GM03348 (cell line): ENCODE measurements around the gene DPF3.

Experiments used
- DNase-seq: peaks from one replicate; pipeline ENCODE4 v3.0.0; 2012; ENCODE audit warnings: low spot score

DPF3 gene

DNA sequence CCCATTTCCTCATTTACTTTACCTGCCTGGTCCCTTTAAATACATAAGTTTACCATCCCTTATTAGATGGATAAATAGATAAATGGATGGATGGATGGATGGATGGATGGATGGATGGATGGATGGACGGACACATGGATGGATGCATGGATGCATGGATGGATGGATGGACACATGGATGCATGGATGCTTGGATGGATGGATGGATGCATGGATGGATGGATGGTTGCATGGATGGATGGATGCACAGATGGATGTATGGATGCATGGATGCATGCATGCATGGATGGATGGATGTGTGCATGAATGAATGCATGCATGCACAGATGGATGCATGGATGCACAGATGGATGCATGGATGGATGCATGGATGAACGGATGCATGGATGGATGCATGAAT, 93.6 kb downstream of the DPF3 start:
- no peak for DNase-seq

DNA sequence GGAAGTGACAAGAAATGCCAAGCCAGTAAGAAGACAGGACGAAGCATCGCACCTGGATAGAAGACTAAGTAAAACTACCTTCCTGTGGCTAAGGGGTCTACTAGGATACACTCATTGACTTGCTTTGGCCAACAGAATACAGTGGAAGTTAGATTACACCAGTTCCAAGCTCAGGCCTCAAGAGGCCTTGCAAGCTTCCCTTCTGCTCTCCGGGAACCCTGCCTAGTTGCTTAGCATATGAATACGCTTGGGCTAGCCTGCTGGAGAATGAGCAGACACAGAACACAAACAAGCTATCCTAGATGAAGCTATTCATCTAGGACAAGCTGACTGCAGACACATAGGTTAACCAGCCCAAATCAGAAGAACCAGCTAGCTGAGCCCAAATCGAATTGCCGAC, 97.0 kb downstream of the DPF3 start:
- no peak for DNase-seq

DNA sequence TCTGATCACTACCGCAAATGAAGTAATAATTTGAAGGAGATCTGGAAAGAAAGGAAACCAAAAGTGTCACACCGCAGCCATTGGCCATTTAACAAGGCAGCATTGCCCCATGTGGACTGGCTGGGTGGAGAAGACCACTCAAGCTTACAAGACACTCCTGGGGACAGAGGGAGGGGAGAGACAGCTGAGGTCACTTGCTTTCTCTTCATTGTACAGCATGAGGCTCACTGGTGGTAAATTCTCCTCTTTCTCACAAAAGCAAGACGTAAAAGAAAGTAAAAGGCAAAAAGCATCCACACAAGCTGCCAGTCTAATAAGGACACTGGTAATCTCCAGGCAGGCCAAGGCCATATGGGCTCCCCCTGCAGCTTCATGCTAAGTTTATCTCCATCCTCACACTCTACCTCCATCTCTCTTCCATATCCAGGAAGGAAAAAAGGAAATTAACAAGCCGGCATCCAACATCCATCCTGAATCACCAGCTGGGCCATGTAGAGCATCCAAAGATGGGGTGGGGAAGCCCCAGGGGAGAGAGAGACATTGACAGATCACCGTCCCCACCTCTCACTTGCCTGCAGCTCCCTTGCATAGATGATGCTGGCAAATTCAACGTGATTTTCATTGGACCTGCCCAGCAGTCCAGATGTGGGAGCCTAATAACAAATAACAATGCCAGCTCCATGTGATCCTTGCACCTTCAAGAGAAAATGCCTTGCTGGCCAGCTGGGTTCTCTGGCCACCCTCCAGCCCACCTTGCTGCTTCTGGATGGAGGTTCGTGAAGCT, 100.6 kb downstream of the DPF3 start:
- DNase-seq, result no peak

DNA sequence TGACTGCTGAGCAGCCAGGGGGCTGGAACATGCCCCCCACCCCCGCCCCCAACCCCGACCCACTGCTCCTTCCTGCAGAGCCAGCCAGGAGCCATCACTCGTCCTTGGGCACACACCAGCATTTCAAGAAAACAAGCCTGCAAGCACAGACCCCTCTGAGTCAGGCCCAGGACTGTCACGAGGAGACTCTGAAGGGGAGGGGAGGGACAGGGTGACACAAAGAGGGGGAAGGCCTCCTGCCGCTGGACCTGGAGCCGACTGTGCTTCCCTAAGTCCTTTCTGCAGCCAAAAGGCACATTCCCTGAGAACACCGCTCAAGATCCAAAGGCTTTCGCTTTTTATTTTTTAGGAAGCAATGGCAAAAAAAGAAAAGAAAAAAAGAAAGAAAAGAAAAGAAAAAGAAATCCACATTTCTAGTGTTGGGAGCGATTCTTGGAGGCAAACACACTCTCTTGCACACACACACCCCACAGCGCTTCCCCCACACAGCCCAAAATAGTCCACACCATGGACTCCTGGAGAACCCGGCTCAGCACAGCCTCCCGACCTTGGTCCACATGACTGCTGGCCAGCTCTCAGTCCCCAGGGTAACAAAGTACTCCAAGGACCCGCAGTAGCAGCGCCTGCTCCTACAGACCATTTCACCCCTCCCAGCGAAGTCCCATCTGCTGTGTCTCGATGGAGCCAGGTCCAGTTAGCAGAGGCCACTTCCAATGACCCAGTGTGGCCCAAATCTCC, 101.7 kb downstream of the DPF3 start:
- DNase-seq, result no peak

DNA sequence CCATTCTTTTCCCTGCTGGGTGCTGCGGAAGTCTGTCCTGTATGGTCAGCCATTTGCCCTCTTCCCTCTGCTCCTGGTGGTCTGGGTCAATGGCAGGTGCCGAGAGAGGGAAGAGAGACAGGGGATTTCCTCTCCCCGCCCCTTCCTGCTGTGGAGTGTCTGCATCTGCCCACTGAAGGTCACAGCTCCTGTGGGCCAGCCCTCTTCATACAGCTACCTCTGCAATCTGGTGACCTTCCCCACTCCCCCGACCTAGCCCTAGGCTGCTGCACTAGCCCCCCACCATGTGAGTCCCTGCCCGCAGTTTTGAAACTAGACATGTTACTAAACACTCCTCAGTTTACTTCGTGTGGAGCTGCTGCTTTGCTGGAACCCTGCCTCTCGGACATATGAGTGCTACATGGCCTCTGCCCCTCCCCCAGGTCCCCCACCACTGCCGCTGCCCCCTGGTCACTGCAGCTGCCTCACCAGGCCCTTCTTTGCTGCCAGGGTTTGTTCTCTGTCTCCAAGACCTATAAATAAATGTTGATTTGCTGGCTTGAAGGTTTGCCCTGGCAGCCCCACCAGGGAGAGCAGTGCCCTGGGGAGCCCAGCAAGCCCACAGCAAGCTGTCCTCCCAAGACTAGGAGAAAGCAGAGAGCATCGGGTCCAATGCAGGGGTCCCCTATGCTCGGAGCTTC, 102.9 kb downstream of the DPF3 start:
- no peak for DNase-seq

DNA sequence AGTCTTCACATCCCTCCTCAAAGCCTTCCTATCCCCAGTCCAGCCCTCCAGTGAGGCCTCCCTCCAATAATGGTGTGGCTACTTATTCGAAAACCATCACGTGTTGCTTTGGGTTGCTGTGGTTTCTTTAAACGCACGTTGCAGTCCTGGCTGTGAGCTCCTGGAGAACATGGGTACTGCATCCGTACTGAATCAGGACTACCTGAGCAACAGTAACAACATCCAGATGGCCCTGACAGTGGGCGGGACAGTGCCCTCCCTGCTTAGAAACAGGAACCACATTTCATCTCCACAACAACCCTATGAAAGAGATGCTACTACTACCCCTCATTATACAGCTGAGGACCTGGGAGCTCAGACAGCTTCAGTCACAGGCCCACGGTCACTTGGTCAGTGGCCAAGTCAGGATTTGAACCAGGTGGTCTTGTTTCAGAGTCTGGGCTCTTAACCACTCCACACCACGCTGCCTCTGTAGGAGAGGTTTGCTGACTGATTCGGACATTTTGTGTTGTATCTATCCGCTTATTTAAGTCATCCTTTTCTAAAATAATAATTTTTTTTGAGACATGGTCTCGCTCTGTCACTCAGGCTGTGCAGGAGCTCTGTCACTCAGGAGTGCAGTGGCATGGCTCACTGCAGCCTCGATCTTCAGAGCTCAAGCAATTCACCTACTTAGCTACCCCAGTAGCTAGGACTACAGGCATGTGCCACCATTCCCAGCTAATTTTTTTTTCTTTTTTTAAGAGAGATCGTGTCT, 104.8 kb downstream of the DPF3 start:
- DNase-seq, result no peak

DNA sequence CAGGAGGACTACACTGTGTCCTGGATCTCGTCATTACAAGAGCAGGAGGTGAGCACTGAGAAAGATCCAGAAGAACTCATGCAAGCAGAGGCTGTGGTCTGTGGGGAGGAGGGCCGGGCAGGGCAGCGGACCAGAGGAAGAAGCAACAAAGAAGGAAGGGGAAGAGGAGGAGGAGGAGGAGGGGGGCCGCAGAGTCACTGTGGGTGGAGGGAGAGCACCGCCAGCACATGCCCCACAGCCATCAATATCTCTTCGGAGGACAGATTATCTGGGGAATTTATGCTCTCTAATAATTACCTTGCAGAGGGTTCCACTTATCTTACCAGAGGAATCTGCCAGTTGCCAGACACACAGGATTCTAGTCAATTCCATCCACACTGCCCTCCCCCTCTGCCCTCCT, 105.6 kb downstream of the DPF3 start:
- DNase-seq, result no peak

DNA sequence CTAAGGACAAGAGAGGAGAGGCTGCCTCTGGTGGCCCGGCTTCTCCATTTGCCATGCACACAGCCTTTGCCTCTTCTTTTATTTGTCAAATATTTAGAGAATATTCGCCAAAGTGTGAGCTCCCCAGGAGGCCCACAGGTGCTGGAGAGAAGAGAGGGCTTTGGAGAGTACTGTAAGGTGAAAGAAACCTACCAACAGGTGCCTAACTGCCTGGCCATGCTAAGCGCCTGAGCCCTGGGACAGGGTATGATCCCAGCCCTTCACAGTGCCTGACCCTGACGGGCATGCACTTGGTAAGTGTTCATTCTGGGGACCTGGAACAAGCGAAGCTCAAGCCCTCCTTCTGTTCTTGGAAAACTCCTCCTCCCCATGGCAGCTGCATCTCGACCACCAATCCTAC, 106.1 kb downstream of the DPF3 start:
- no peak for DNase-seq

DNA sequence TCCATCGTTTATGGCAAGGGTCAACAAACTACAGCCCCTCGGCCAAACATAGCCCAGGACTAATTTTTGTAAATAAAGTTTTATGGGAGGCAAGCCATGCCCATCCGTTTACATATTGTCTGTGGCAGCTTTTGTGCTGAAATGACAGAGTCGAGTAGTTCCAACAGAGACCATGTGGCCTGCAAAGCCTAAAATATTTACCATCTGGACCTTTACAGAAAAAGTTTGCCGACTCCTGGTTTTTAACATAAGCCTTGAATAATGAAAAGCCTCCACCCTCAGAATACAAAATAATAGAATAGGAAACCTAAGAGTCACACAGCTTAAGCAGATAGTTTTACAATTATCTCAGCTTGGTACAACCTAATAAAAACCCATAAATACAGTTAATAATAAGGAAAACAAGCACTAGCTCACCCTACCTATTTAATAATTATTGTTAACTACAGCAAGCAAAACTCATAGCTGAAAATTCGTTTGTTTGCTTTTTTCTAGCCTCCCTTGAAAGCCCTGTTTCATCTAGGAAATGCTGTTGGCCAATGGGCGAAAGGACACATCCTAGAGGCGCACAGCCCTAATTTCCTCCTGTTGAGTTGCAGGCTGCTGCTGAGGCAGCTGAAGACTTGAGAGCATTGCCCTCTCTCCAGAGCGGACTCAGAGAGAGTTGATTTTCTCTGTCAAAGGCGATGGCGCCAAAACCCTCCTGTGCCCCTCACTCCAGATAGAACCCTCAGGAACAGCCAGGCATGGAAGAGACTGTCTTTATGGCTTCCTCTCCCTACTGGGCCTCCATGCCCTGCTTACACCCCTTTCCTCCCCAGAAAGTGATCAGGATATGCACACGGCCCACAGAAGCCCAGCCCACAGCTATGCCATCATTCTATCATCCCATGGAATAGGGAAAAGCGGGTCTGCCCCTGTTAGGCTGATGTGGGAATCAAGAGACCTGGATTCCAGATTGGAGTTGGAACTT, 107.2 kb downstream of the DPF3 start:
- no peak for DNase-seq

DNA sequence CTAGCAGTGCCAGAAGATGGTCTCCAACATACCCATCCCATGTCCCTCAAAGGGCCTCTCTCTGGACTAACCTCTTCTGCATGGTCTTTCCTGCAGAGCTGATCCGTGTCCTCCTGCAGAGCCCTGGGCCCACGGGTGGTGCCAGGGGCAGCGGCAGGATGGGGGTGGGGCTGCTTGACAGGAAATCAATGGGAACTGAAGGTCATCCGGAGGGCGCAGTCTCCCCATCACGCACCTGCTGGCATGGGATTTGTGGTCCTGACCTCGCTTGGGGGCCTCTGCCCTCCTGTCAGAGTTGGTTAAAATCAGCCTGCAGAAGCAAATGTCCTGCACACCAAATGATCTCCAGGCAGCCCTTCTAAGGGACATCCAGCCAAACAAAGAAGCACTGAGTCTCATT, 110.2 kb downstream of the DPF3 start:
- DNase-seq, result no peak

DNA sequence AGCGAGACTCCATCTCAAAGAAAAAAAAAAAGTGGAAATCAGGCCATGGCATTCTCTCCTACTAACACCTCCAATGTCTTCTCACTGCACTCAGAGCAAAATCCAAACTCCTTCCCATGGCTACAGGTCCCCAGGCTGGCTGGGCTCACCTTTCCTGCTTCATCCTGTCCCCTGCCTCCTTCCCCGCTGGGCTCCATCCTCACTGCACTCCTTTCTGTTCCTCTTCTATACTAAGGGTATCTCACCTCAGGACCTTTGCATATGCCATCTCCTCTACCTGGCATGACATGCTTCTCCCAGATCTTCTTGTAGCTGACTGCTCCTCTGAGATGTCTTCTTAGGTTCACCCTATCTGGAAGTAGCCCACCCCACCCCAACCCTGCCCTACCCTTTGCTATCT, 111.1 kb downstream of the DPF3 start:
- DNase-seq, result no peak

DNA sequence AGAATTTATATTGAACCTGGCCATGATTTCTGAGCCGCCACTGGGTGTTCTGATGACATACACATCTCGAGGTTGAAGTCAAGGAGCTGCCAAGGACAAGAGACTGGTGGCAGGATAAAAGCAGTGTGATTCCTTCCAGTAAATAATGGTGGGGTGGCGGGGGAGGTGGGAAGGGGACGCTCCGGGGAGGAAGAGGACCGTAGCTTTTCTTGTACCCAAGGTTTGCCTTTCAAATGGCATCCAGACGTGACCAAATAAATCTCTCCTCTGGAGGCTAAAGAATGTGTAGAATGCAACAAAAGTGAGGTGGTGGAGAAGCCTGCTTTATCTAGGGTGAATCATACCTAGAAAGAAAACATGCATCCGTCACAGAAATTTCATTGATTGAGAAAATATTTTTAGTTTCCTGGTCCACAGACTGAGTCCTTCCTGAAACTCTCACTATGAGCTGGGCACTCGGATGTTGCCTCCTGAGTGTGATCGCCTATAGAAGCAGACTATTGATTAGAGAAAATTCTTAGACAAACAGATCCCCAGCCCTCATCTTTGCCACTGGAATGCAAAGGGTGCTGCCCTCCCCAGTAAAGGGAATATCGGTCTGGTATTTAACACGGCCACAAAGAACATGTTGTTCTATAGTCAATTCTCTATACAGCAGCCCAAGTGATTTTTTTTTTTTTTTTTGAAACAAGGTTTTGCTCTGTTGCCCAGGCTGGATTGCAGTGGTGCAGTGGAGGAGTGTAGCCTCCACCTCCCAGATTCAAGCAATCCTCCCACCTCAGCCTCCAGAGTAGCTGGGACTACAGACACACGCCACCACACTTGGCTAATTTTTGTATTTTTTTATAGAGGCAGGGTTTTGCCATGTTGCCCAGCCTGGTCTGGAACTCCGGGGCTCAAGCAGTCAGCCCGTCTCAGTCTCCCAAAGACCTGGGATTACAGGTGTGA, 112.1 kb downstream of the DPF3 start:
- DNase-seq, result peak; percentile 83

DNA sequence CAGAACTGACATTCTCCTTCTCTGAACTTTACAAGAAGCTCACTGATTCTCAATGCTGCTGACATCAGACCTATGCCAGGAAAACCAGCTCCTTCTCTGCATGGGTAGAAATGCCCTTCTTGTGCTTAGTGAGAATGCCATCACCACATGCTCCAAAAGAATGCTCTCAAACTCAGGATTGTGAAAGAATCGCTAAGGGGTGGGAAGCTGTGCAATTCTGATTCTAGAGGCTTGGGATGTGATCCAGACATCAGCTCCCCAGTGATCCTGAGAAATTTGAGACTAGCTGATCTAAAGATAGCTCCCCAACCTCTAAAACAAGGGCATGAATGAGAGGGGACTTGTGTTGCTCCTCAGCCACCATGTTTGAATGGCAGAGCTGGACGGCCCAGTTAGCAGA, 113.2 kb downstream of the DPF3 start:
- DNase-seq, result peak; percentile 80

DNA sequence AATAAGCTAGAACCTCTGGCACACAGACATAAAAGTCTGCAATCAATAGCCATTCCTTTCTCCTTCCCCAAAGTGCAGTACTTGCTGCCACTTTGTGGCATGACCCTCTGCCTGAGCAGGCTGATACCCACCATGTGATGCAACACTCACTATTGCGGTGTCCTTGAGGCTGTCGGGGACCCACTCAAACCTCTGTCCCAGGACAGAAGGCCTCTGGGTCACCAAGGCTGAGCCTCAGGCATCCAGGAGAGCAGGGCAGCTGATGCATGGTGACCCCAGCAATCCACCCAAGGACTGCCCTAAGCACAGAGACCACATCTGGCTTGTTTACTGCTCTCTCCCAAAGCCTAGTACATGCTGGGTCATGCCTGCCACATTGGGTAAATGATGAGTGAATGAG, 114.2 kb downstream of the DPF3 start:
- no peak for DNase-seq

DNA sequence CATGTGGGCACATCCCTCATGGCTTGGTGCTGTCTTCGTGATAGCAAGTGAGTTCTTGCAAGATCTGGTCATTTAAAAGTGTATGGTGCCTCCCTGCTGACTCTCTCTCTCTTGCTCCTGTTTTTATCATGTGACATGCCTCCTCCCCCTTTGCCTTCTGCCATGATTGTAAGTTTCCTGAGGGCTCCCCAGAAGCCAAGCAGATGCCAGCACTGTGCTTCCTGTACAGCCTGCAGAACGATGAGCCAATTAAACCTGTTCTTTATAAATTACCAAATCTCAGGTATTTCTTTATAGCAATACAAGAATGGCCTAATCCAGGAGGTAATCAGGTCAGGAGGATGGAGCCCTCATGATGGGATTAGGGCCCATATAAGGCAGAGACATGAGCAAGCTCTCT, 116.3 kb downstream of the DPF3 start:
- DNase-seq, result no peak

DNA sequence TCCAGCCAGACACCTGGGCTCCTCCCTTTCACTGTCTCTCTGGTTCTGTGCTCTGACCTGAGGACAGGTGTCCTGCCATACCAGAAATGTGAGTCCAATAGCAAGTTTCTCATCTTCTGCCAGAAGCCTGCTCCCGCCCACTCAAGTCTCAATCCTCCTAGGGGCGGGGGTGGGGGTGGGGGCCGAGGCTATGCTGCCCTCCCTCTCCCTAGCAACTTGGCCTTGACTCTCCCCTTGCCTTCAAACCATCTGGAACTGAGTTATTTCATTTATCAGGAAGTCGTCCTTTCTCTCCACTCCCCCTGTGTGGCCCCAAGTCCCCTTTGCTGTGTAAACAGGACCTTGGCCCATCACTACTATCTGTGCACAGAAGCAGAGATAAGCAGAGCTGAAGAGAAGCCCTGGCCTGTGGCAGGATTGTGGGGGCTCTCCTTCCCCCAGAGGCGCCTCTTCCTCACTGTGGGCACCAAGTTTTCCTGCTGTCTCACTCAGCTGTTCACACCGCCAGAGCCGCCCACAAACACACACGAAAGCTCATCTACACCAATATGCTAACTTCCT, 117.1 kb downstream of the DPF3 start:
- DNase-seq, result no peak

DNA sequence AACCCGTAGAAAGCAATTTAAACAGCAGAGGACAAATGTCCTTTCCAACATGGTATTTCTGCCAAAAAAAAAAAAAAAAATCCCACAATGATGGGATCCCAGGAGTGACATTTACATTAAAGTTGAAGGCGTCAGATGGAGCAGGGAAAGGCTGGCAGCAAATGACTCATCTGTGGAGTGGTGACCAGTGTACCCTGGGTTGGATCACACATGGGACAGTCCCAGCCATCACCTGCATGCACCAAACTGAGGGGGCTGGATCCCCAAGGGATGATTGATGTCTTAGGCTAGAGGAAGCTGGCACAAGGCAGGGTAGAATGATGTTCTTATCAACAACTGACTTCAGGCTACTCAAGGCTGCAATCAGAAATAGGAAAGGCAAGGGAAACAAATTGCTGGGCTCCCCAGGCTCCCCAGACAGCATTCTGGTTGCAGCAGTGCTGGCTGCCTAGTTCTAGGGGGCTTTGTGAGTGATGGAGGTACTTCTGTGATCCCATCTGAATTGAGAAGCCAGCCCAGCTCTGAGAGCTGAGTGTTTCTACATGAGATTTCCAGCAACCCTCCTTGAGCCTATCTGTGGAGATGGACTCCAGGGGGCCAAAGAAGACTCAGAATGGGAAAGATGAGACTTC, 117.9 kb downstream of the DPF3 start:
- no peak for DNase-seq

DNA sequence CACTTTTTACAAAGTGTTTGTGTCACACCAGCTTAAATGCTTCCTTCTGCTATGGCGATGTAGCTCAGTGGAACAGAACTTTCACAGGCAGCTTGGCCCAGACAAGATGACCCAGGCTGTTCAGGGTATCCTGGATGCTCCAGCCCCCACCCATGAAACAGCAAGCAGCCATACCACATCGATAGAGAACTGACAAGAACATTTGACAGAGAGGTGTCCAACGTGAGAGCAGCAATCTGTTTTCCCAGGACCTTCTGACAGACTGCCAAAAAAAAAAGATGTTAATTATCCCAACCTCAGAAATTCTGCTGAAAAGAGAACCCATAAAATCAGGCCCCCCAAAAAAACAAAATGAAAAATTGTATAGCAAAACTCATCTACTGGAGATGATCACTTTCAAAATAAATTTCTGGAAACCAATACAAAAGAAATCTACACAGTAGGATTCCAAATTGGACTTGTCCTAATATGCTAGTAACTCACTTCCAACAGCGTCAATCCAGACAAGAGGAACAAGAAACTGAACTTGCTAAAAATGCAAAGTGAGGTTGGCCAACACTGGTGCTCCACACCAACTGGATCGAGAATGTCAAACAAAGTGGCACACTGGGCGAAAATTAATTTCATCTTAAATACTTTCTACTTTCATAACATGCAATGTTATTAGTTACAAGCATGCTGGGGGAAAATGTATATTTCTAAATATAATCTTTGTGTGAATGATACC, 118.8 kb downstream of the DPF3 start:
- DNase-seq, result no peak

DNA sequence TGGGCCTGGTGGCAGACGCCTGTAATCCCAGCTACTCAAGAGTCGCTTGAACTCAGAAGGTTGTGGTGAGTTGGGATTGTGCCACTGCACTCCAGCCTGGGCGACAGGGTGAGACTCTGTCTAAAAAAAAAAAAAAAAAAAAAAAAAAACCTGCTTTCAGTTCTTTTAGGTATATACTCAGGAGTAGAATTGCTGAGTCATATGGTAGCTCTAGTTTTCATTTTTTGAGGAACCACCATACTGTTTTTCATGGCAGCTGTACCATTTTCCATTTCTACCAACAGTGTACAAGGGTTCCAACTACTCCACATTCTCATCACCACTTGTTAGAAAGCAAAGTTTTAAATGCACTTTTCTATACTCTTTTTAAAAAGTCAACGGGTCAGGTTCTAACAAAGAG, 119.8 kb downstream of the DPF3 start:
- DNase-seq, result no peak
